ENCODE data around the gene MROH9.

DNA sequence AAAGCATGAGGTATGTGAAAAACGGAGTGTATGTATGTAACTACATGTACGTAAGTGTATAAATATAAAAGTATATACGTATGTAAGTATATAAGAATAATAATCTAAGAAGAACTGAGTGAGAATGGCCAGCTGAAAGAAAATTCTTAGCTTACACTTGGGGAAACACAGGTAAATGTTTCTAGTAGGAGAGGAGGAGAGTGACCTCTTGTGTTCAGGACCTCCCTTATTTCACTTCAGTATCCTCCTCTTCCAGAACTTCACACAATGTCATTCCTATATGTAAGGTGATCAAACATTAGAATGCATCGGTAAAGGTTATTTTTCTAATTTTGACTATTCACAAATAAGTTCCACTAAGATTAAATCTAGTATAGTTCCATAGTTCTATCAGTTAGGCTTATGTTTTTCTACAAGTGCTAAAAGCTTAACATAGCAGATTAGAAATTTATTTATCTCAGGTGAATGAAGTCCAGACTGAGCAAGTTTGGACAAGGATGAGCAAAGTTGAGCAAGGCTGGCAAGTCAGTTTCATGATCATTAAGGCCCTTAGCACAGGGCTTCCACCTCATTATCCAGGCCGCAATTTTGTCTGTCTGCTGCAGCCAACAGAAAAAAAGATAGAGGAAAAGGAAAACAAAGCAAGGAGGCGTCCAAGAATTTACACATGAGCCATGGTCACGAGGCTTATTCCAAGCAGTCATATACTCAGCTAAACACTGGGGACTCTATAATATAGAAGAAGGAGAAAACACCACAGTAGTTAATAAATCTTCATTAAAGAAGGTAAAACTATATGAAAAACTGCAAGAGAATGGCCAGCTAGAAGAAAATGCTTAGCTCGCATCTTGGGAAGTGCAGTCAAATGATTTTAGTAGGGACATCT lies 7.1 kb upstream of the MROH9 start:
- TF ChIP-seq, protein P1, sequence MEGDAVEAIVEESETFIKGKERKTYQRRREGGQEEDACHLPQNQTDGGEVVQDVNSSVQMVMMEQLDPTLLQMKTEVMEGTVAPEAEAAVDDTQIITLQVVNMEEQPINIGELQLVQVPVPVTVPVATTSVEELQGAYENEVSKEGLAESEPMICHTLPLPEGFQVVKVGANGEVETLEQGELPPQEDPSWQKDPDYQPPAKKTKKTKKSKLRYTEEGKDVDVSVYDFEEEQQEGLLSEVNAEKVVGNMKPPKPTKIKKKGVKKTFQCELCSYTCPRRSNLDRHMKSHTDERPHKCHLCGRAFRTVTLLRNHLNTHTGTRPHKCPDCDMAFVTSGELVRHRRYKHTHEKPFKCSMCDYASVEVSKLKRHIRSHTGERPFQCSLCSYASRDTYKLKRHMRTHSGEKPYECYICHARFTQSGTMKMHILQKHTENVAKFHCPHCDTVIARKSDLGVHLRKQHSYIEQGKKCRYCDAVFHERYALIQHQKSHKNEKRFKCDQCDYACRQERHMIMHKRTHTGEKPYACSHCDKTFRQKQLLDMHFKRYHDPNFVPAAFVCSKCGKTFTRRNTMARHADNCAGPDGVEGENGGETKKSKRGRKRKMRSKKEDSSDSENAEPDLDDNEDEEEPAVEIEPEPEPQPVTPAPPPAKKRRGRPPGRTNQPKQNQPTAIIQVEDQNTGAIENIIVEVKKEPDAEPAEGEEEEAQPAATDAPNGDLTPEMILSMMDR (IDR thresholded peaks at IDR 0.05) = peak in 1 of 12 donors; percentile 15
- TF ChIP-seq POLR2A (IDR thresholded peaks at IDR 0.05) = no peak
